Heart left ventricle (tissue), 16 donors: ENCODE measurements around the gene MNAT1. TPM values are rescaled to one million over a fixed set of nuclear protein-coding genes. Genes with fewer than 3 reads are reported as not detected.

Experiments
- ATAC-seq, 4 donors: fragments of 200-7000 bp; cut with Tn5 transposase; one replicate each; pipeline ENCODE4 v1.9.1; 2020 to 2022; ENCODE audit warnings: moderate library complexity in 4 of 4, mild to moderate bottlenecking in 3 of 4, moderate number of reproducible peaks in 1 of 4
- DNase-seq, 5 donors: peaks; one replicate each; pipeline ENCODE4 v3.0.0-alpha.2; 2020
- H3K27ac ChIP-seq, 12 donors: fragments of 200-600 bp; sonication (generic) in 4 of 12; one replicate each; pipeline versions ENCODE4 v1.5.0 to v1.8.0; 2016 to 2022; ENCODE audit warnings: mild to moderate bottlenecking in 2 of 12
- H3K27me3 ChIP-seq, 9 donors: fragments of 200-600 bp; sonication (generic) in 2 of 9; one replicate each; pipeline versions ENCODE4 v1.5.1 to v1.8.0; 2016 to 2022; ENCODE audit warnings: mild to moderate bottlenecking in 3 of 9
- H3K36me3 ChIP-seq, 9 donors: fragments of 200-600 bp; sonication (generic) in 2 of 9; one replicate each; pipeline versions ENCODE4 v1.5.0 to v1.8.0; 2018 to 2022; ENCODE audit warnings: mild to moderate bottlenecking in 2 of 9
- H3K4me1 ChIP-seq, 12 donors: fragments of 200-600 bp; sonication (generic) in 4 of 12; one replicate each; pipeline versions ENCODE4 v1.5.0 to v1.8.0; 2016 to 2022; ENCODE audit warnings: mild to moderate bottlenecking in 3 of 12
- H3K4me3 ChIP-seq, 12 donors: fragments of 200-600 bp; sonication (generic) in 4 of 12; one replicate each; pipeline versions ENCODE4 v1.5.0 to v1.8.0; 2017 to 2022; ENCODE audit warnings: mild to moderate bottlenecking in 9 of 12, moderate library complexity in 4 of 12
- H3K9me3 ChIP-seq, 12 donors: fragments of 200-600 bp; sonication (generic) in 4 of 12; one replicate each; pipeline versions ENCODE4 v1.5.0 to v1.8.0; 2016 to 2022; ENCODE audit warnings: mild to moderate bottlenecking in 1 of 12
- CTCF ChIP-seq, 12 donors: fragments of 200-600 bp; sonication (generic) in 4 of 12; IDR thresholded peaks; one replicate each; pipeline versions ENCODE4 v1.5.0 to v1.8.0; 2018 to 2022; ENCODE audit warnings: antibody characterized with exemption in 12 of 12, mild to moderate bottlenecking in 5 of 12
- POLR2A ChIP-seq, 2 donors: fragments of 450-650 bp; IDR thresholded peaks; one replicate each; pipeline ENCODE4 v1.6.1; 2017; ENCODE audit warnings: antibody characterized with exemption in 2 of 2, mild to moderate bottlenecking in 2 of 2, moderate library complexity in 2 of 2
- WGBS, 4 donors: extraction: QIAGEN DNeasy Blood & Tissue Kit in 2 of 4; methylation state at CpG; one replicate each; pipeline versions ENCODE4 v1.1.5 to v1.1.7; 2013 to 2018; 5-methylcytosine and 5-hydroxymethylcytosine counted together
- intact Hi-C, 10 donors: fragments of 100-400 bp; cut with DNase I; formaldehyde crosslinking; loops; one replicate each; pipeline versions ENCODE4 v1.11.1 to v1.14.2; 2022
- polyA plus RNA-seq, 2 donors: library from polyadenylated mRNA; stranded (reverse); fragments of 200-250 nt; gene quantifications; one replicate each; pipeline ENCODE4 v1.2.3, GENCODE V29; 2013
- total RNA-seq, 9 donors: library from RNA; depleted of rRNA in 2 of 9; stranded (reverse); fragments of >200 nt in 2 of 9; fragmentation: NEBNext Ultra II Directional in 3 of 9; extraction: Animal tissue kit (Norgen Biotek cat#: 25700) in 3 of 9; gene quantifications; one replicate each; pipeline versions ENCODE4 v1.1.0 to v1.2.4, GENCODE V29; 2016 to 2023
- donor health status: ischemic (EF 13 %, LVEDD 7.1; RV severe dilation, severe dysfunction).
- donor health status: healthy with polysubstance abuse.
- donor health status: DM: no; HTN: yes; CAD: no.
- donor health status: DM: no; HTN: no; CAD: no.
- donor health status: ischemic (EF 25% LVEDD 6.9; RV normal size, moderate dysfunction).
- donor health status: ischemic (EF 25% LVEDD 5.7; RV mildly dilated, moderate dysfunction).
- donor health status: healthy.
- donor health status: DM: yes; HTN: yes; CAD: no.
- donor health status: ischemic (EF 35%, LVEDD 5.7; RV mildly dilated, moderate dysfunction).
- donor health status: nonischemic (EF 11% LVEDD 7.7; RV severe dilation, severe dysfunction).
- donor health status: DM: yes; HTN: yes; CAD: no.
- donor health status: PGD.
- donor health status: ischemic (EF 29% LVEDD 5.4; RV normal size, mild dysfunction).
- donor health status: nonischemic (EF 23%, LVEDD 6.1; RV moderate dilation, normal function).

MNAT1 gene
- total and polyA plus RNA-seq, 11 donors, result 18.9 to 32.6 (median 27.0) TPM

DNA sequence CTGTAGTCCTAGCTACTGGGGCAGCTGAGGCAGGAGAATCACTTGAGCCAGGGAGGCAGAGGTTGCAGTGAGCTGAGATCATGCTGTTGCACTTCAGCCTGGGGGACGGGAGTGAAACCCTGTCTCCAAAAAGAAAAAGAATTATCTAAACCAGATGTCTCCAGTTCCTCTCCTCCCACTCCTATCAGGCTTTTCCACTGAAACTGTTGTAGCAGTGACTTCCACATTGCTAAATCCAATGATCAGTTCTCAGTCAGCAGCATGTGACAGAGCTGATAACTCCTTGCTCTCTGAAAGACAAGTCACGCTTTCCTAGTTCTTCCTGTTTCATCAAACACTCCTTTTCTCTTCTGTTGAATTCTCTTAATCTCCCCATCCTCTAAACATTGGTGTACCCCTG is 255.0 kb downstream of the MNAT1 start:
- Histone ChIP-seq H3K36me3 (peaks cover 0 to 91% (median 81%) of the 10 kb centered on the region in 9 donors), H3K27ac (peak overlapping the region in 1 of 12 donors; percentile 46), H3K4me3 (no peak overlapping the region), H3K4me1 (peaks cover 0 to 24% (median 0%) of the 10 kb centered on the region in 12 donors), H3K27me3 (no peaks in the 10 kb centered on the region), H3K9me3 (no peaks in the 10 kb centered on the region)
- TF ChIP-seq CTCF (IDR thresholded peaks at IDR 0.05) (no peak), POLR2A (IDR thresholded peaks at IDR 0.05) (no peak)
- intact Hi-C loops, result loop anchor here in 2 of 10 donors (10.0 kb wide), 2 partner anchors 125 to 275 kb away; no protein-coding TSS in a partner anchor
- ATAC-seq, result peak in 2 of 4 donors; percentile 32 to 42
- DNase-seq, result no peak
- WGBS, 4 donors, result 74 to 88% (median 82%) methylated on average over 2 of the region's 2 CpGs

- whole genome bisulfite sequencing, 4 donors, result 92 to 100% (median 93%) methylated on average over 2 to 9 of the region's 9 CpGs
- TF ChIP-seq CTCF (IDR thresholded peaks at IDR 0.05) (no peak), POLR2A (IDR thresholded peaks at IDR 0.05) (no peak)
- Histone ChIP-seq H3K27ac (no peak overlapping the region), H3K27me3 (no peaks in the 10 kb centered on the region), H3K36me3 (peaks cover 0 to 22% (median 5%) of the 10 kb centered on the region in 9 donors), H3K4me1 (no peaks in the 10 kb centered on the region), H3K9me3 (peaks cover 0 to 15% (median 0%) of the 10 kb centered on the region in 12 donors), H3K4me3 (no peak overlapping the region)
- ATAC-seq (no peak), DNase-seq (no peak)
- intact Hi-C loops, result no loop called here
These were observed 264.1 kb downstream of the MNAT1 start for GRCh38 chr14:60998617-60999016.

- intact Hi-C loops, result no loop called here
- TF ChIP-seq CTCF (IDR thresholded peaks at IDR 0.05) (no peak), POLR2A (IDR thresholded peaks at IDR 0.05) (no peak)
- Histone ChIP-seq H3K36me3 (peaks cover 0 to 19% (median 3%) of the 10 kb centered on the region in 9 donors), H3K27ac (no peak overlapping the region), H3K4me1 (no peaks in the 10 kb centered on the region), H3K9me3 (peaks cover 0 to 15% (median 0%) of the 10 kb centered on the region in 12 donors), H3K27me3 (no peaks in the 10 kb centered on the region), H3K4me3 (no peak overlapping the region)
- ATAC-seq, result no peak
- DNase-seq, result no peak
- 95 to 99% (median 97%) methylated on average over 2 of the region's 2 CpGs for WGBS, 4 donors
These were observed 265.0 kb downstream of the MNAT1 start for GRCh38 chr14:60999536-60999935.

DNA sequence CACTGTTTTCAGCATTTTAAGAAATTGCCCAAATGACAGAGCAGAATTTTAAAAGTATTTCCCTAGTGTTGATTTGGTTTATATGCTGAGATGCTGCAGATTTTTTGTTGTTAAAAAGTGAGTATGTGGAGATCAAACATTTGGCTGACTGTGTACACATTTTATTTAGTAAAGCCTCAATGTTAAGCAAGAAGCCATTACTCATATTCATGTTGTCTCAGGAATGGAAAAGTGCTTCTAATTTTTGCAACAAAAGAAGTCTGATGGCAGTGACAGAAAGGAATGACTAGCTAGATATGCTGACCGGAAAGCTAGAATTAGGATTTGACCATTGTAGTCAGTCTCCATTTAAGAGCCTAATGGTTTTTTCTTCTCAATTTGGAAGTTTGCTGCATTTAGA is 269.0 kb downstream of the MNAT1 start:
- 81 to 96% (median 89%) methylated on average over 1 of the region's 1 CpG for WGBS, 4 donors
- intact Hi-C loops, result no loop called here
- Histone ChIP-seq H3K4me3 (no peak overlapping the region), H3K27me3 (no peaks in the 10 kb centered on the region), H3K27ac (no peak overlapping the region), H3K36me3 (peaks cover 0 to 4% (median 0%) of the 10 kb centered on the region in 9 donors), H3K9me3 (peaks cover 0 to 13% (median 0%) of the 10 kb centered on the region in 12 donors), H3K4me1 (no peaks in the 10 kb centered on the region)
- TF ChIP-seq CTCF (IDR thresholded peaks at IDR 0.05) (no peak), POLR2A (IDR thresholded peaks at IDR 0.05) (no peak)
- ATAC-seq (no peak), DNase-seq (no peak)
